Measurements from ENCODE around the gene NRXN2. TPM values are rescaled to one million over a fixed set of nuclear protein-coding genes. Genes with fewer than 3 reads are reported as not detected.
"Not testable (repeated sequence)": the region's sequence is repeated elsewhere in the genome, so short reads cannot be mapped to it uniquely, and the experiment has no call there.

The NRXN2 gene
- total RNA-seq, 1 experiment from 2014 or later = not detected

GRCh38 chr11:64605656-64606585 is 117.1 kb downstream of the NRXN2 start:
- DNase-seq (ENCODE audit: low read depth) = no peak

GRCh38 chr11:64605244-64605560 is 117.8 kb downstream of the NRXN2 start:
- DNase-seq (ENCODE audit: low read depth) = no peak

GRCh38 chr11:64604458-64605243 is 118.3 kb downstream of the NRXN2 start:
- DNase-seq (ENCODE audit: low read depth) = no peak

- no peak for DNase-seq (ENCODE audit: low read depth)
Observed at GRCh38 chr11:64603411-64604110, 119.4 kb downstream of the NRXN2 start.

GRCh38 chr11:64602466-64603070 is 120.4 kb downstream of the NRXN2 start:
- DNase-seq (ENCODE audit: low read depth) = no peak

GRCh38 chr11:64601605-64602465 is 121.2 kb downstream of the NRXN2 start:
- no peak for DNase-seq (ENCODE audit: low read depth)

- DNase-seq (ENCODE audit: low read depth) = no peak
Observed at GRCh38 chr11:64600281-64600992, 122.6 kb downstream of the NRXN2 start.

GRCh38 chr11:64599698-64600211 is 123.2 kb downstream of the NRXN2 start:
- DNase-seq (ENCODE audit: low read depth) = no peak

- no peak for DNase-seq (ENCODE audit: low read depth)
Observed at GRCh38 chr11:64598797-64599697, 124.0 kb downstream of the NRXN2 start.

GRCh38 chr11:64598106-64598796 is 124.7 kb downstream of the NRXN2 start:
- DNase-seq (ENCODE audit: low read depth) = no peak

- DNase-seq (ENCODE audit: low read depth) = no peak
Observed at GRCh38 chr11:64597671-64598101, 125.3 kb downstream of the NRXN2 start.

GRCh38 chr11:64595922-64596321 is 127.1 kb downstream of the NRXN2 start:
- DNase-seq (ENCODE audit: low read depth) = not testable (repeated sequence)

GRCh38 chr11:64594159-64594939 is 128.6 kb downstream of the NRXN2 start:
- no peak for DNase-seq (ENCODE audit: low read depth)

- no peak for DNase-seq (ENCODE audit: low read depth)
Observed at GRCh38 chr11:64593156-64594105, 129.6 kb downstream of the NRXN2 start.

GRCh38 chr11:64592656-64593055 is 130.3 kb downstream of the NRXN2 start:
- DNase-seq (ENCODE audit: low read depth) = no peak

- no peak for DNase-seq (ENCODE audit: low read depth)
Observed at GRCh38 chr11:64592234-64592615, 130.8 kb downstream of the NRXN2 start.
